Neural cell (in vitro differentiated cells): ENCODE data around the gene PARVG.

ENCODE experiments used
- CTCF ChIP-seq: fragments of 450-650 bp; IDR thresholded peaks from 2 replicates; pipeline ENCODE4 v1.5.1; 2014; ENCODE audit warnings: antibody characterized with exemption, mild to moderate bottlenecking, moderate library complexity; ENCODE audit not compliant: poor library complexity, severe bottlenecking
- EZH2 ChIP-seq: fragments of 200-600, 300-800 bp; shearing (Covaris generic), sonication (generic); IDR thresholded peaks from 2 replicates; pipeline ENCODE4 v1.6.1; 2014; ENCODE audit warnings: antibody characterized with exemption, low read length, borderline replicate concordance, mild to moderate bottlenecking; ENCODE audit not compliant: insufficient read depth, poor library complexity, severe bottlenecking

- no peak for TF ChIP-seq CTCF
- no peak for TF ChIP-seq EZH2
Observed at GRCh38 chr22:44172370-44173108, 8.2 kb upstream of the PARVG start.
